ENCODE measurements around the gene C1orf146. TPM values are rescaled to one million over a fixed set of nuclear protein-coding genes. Genes with fewer than 3 reads are reported as not detected.

Gene C1orf146, protein sequence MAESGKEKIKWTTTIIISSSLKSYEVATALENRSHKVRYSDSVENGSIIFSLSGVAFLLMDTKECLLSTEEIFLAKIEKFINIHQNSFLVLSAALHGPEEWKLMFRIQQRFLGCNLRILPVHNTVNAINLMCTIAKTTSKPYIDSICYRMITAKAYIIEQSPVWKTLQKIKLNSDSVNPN
- 5.1 and 10.2 TPM in 2 replicates for polyA plus RNA-seq

DNA sequence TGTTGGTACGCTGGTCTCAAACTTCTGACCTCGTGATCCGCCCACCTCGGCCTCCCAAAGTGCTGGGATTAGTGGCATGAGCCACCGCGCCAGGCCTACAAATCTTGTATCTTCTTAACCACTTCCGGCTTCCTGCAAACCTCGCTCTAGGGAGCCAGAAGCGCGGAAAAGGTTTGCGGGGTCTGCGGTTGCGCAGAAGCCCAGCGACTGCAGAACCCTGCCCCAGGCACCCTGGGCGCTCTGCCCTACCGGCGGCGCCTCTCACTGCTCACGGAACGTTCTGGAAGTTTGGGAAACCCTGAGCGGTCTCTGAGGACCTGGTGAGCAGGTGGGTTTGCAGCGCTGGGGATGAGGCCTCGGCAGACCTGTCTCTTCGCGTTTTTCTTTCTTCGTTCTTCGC is at the start of gene C1orf146:
Gene C1orf146 (plus strand): TSS at position 195 of the 400 bp plus-strand sequence. CDS start 13,506 bp downstream, outside the sequence.

Other genes with a start within 250 kb of the C1orf146 start
- gene EPHX4, start 187.9 kb upstream of the C1orf146 start, polyA plus RNA-seq = 10.4 and 19.9 TPM in 2 replicates
- not detected in 2 replicates for gene SETSIP, start 142.5 kb upstream of the C1orf146 start, polyA plus RNA-seq
- gene BTBD8, start 137.6 kb upstream of the C1orf146 start, polyA plus RNA-seq = 573 and 622 TPM in 2 replicates
- gene GLMN, start 81.1 kb downstream of the C1orf146 start, polyA plus RNA-seq = 39.3 and 47.1 TPM in 2 replicates
- gene RPAP2, start 81.1 kb downstream of the C1orf146 start, polyA plus RNA-seq = 32.6 and 46.9 TPM in 2 replicates

Measured in Purkinje cell (primary cell).